ENCODE data around the gene ZBTB16.

GRCh38 chr11:114074546-114075343 lies 15.2 kb downstream of the ZBTB16 start:
- TF ChIP-seq POLR2A (IDR thresholded peaks at IDR 0.05; ENCODE audit: extremely low read depth, insufficient read length) = no peak
- TF ChIP-seq CTCF (IDR thresholded peaks at IDR 0.05; ENCODE audit: low read depth, low read length) = no peak
- TF ChIP-seq, protein P1, sequence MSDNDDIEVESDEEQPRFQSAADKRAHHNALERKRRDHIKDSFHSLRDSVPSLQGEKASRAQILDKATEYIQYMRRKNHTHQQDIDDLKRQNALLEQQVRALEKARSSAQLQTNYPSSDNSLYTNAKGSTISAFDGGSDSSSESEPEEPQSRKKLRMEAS (IDR thresholded peaks at IDR 0.05; ENCODE audit: low read depth, low read length) = no peak
- TF ChIP-seq MYC (IDR thresholded peaks at IDR 0.05; ENCODE audit: low read depth, low read length) = no peak

Measured in NB4 (cell line).